HCEC 1CT (cell line): Measurements from ENCODE around the gene IGSF10.
A peak's percentile ranks its signal among the peaks of the same experiment; 100 is the strongest.
"Not testable (repeated sequence)": the region's sequence is repeated elsewhere in the genome, so short reads cannot be mapped to it uniquely, and the experiment has no call there.

Experiments
- DNase-seq: peaks from one replicate; pipeline ENCODE4 v3.0.0-alpha.2; 2017

IGSF10 gene

GRCh38 chr3:151460774-151461450 is at the start of gene IGSF10:
TSS of gene IGSF10 (minus strand) at chr3:151461061. CDS start at chr3:151458709, 2,352 bp downstream.
- DNase-seq, result no peak

DNA sequence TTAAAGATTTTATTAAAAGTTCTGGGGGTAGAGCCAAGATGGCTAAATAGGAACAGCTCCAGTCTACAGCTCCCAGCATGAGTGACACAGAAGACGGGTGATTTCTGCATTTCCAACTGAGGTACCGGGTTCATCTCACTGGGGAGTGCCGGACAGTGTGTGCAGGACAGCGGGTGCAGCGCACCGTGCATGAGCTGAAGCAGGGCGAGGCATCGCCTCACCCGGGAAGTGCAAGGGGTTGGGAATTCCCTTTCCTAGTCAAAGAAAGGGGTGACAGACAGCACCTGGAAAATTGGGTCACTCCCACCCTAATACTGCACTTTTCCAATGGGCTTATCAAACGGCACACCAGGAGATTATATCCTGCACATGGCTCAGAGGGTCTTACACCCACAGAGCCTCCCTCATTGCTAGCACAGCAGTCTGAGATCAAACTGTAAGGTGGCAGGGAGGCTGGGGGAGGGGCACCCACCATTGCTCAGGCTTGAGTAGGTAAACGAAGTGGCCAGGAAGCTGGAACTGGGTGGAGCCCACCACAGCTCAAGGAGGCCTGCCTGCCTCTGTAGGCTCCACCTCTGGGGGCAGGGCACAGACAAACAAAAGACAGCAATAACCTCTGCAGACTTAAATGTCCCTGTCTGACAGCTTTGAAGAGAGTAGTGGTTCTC is 48.7 kb upstream of the IGSF10 start:
- not testable (repeated sequence) for DNase-seq

DNA sequence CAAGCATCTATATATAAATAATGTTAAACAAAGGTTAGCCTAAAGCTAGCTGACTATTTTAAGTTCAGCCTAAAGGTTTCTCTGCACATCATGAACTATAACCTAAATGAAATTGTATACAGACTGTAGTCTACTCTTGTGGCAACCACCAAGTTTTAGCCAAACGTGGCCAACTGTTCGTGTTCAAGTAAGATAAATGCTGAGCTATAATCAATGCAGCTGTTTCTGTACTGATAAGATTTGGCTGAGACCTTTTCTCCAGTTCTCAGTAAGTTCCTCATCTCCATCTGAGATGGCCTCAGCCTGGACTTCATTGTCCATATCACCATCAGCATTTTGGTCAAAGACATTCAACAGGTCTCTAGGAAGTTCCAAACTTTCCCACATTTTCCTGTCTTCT is 43.7 kb upstream of the IGSF10 start:
- no peak for DNase-seq

- DNase-seq, result no peak
Observed at GRCh38 chr3:151503074-151503473, 42.2 kb upstream of the IGSF10 start.

DNA sequence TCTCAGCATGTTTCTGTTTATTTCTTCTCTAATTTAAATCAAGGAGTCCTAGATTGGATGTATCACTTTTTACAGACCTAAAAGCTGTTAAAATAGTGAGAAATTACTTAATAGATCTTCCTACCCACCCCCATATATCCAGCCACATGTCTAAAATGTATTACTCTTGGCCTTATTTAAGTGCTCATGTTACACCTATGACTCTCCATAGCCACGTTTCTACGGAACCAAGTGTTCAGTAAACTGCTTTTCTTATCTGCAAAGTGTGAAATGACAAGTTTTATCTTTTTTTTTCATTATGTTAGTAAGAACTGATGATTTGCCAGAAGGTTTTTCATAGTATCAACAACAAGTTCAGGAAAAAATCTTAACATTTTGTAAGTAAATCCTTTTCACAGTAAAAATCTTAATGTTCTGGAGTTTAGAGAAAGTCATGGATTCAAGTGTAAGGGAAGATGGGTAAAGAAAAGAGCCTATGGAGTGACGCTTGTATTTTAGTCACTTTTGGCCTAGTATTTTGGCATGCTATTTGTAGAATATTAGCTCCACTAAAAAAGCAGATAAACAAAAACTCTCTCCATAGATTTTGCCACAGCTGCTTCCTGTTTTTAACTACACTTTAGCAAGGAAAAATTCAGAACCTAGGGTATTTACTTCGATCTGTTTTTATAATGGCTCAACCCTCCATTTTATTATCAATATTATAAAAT is 41.2 kb upstream of the IGSF10 start:
- DNase-seq, result no peak

GRCh38 chr3:151501171-151501922 is 40.5 kb upstream of the IGSF10 start:
- no peak for DNase-seq

GRCh38 chr3:151499168-151499567 is 38.3 kb upstream of the IGSF10 start:
- no peak for DNase-seq

DNA sequence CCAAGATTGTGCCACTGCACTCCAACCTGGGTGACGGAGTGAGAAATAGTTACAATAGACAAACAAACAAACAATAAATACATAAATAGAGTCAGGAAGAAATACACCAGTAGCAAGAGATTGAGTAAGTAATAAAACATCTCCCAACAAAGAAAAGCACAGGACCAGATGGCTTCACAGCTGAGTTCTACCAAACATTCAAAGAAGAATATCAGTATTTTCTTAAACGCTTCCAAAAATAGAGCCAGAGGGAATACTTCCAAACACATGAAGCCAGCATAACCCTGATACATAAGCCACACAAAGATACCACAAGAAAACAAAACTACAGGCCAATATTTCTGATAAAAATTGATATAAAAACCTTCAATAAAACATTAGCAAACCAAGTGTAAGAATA is 30.7 kb upstream of the IGSF10 start:
- no peak for DNase-seq

- DNase-seq, result not testable (repeated sequence)
Observed at GRCh38 chr3:151487833-151488232, 27.0 kb upstream of the IGSF10 start.

DNA sequence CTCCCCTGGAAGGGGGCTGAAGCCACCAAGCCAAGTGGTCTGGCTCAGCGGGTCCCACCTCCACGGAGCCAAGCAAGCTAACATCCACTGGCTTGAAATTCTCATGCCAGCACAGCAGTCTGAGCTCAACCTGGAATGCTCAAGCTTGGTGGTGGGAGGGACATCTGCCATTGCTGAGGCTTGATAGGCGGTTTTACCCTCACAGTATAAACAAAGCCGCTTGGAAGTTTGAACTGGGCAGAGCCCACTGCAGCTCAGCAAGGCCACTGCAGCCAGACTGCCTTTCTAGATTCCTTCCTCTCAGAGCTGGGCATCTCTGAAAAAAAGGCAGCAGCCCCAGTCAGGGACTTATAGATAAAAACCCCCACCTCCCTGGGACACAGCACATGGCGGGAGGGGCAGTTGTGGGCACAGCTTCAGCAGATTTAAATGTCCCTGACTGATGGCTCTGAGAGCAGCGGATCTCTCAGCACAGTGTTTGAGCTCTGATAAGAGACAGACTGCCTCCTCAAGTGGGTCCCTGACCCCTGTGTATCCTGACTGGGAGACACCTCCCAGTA is 23.2 kb upstream of the IGSF10 start:
- no peak for DNase-seq

GRCh38 chr3:151483488-151483887 is 22.6 kb upstream of the IGSF10 start:
- no peak for DNase-seq

DNA sequence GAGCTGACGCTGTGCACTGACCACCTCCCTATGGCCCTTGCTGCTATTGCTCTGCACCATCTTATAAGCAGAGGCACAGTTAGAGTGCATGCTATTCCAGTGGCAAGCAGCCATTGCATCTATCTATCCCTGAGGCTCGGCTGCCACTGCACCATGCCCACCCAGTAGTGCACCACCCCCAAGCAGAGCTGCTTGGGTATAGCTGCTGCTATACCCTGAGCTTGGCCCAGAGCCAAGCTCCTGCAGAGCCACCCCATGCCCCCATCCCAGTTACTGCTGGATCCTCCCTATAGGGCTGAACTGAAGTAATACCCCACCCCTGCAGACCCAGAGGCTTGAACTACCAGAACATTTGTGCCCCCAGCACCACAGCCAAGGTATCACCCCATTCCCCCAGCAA is 19.6 kb upstream of the IGSF10 start:
- DNase-seq, result no peak

GRCh38 chr3:151479452-151479851 is 18.6 kb upstream of the IGSF10 start:
- no peak for DNase-seq

GRCh38 chr3:151478335-151478697 is 17.5 kb upstream of the IGSF10 start:
- no peak for DNase-seq

GRCh38 chr3:151477591-151478334 is 16.9 kb upstream of the IGSF10 start:
- no peak for DNase-seq

- no peak for DNase-seq
Observed at GRCh38 chr3:151476344-151477018, 15.6 kb upstream of the IGSF10 start.

GRCh38 chr3:151468284-151468917 is 7.5 kb upstream of the IGSF10 start:
- DNase-seq, result peak; percentile 59

DNA sequence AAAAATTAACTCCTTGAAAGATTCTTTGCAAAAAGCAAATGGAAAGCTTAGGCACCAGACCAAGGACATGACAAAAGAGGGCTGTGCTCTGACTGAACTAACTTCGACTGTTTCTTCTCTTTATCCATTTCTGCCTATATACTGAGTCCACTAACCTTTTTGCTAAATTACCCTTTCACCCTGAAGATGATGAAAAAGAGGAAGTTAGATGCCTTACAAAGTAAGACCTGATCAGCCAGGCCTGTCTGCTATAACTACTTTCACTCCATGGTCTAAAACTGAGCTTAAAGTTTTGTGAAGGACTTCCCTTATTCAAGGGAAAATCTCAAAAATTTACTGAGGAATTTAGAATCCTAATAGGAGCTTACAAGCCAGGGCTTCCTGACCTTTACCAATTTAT is 6.2 kb upstream of the IGSF10 start:
- no peak for DNase-seq

GRCh38 chr3:151462991-151463390 is 2.1 kb upstream of the IGSF10 start:
- DNase-seq, result no peak

GRCh38 chr3:151462278-151462780 is 1.5 kb upstream of the IGSF10 start:
- no peak for DNase-seq

DNA sequence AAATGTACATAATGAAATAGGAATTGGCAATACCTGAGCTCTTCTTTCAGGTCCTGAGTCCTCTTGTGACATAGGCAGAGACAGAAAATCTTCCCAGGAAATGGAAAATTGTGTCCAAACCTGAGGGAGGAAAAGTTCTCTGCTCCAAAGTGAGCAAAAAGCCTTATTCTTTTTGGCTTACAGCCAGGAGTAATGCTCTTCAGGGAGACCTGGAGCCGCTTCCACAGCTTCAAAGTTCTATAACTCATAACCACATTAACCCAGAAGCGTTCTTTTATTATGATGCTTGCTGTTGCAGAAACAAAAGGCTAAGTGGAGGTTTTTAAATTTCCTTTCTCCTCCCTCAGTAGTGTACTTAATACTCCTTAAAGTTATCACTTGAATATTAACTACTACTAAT is 633 bp downstream of the IGSF10 start:
- DNase-seq, result no peak
